Common myeloid progenitor, CD34-positive (primary cell): ENCODE results near the gene CLEC4E.

Experiments used
- CTCF ChIA-PET: fragments of 350-600 bp; sonication (Branson Sonifier 250); formaldehyde crosslinking; loops from one replicate; lab custom pipeline; 2021; ENCODE audit warnings: antibody characterized with exemption; lab: Charles Lee
- POLR2A ChIA-PET: fragments of 350-600 bp; sonication (Branson Sonifier 250); formaldehyde crosslinking; loops from one replicate; lab custom pipeline; 2021; ENCODE audit warnings: antibody characterized with exemption; lab: Charles Lee
- DNase-seq, 3 donors: peaks; one replicate each; pipeline versions ENCODE4 v3.0.0 to v3.0.0-alpha.2; 2013
- H3K27ac ChIP-seq, 2 experiments: 1 replicate in 1 of 2; 2 replicates in 1 of 2; pipeline ENCODE4 v1.7.0; 2013; ENCODE audit warnings: inconsistent platforms in 2 of 2, low read length in 2 of 2, mild to moderate bottlenecking in 2 of 2, low read depth in 1 of 2, moderate library complexity in 1 of 2; ENCODE audit not compliant: severe bottlenecking in 2 of 2, insufficient read depth in 1 of 2, poor library complexity in 1 of 2
- H3K27me3 ChIP-seq, 5 experiments: replicated peaks in 2 of 5; 1 replicate in 3 of 5; 2 replicates in 2 of 5; pipeline versions ENCODE4 v1.6.1 to v1.7.0; 2013; ENCODE audit warnings: low read length in 4 of 5, mild to moderate bottlenecking in 2 of 5, moderate library complexity in 2 of 5, inconsistent platforms in 1 of 5; ENCODE audit not compliant: insufficient read depth in 5 of 5, control insufficient read depth in 4 of 5
- H3K36me3 ChIP-seq, 4 experiments: 1 replicate in 2 of 4; 2 replicates in 2 of 4; pipeline versions ENCODE4 v1.6.1 to v1.7.0; 2013; ENCODE audit warnings: low read length in 3 of 4, control low read depth in 1 of 4, mild to moderate bottlenecking in 1 of 4; ENCODE audit not compliant: control insufficient read depth in 4 of 4, insufficient read depth in 4 of 4
- H3K4me1 ChIP-seq, 4 experiments: 1 replicate in 3 of 4; 2 replicates in 1 of 4; pipeline versions ENCODE4 v1.6.1 to v1.7.1; 2013; ENCODE audit warnings: low read length in 3 of 4, mild to moderate bottlenecking in 3 of 4, control low read depth in 1 of 4, inconsistent platforms in 1 of 4, moderate library complexity in 1 of 4; ENCODE audit not compliant: control insufficient read depth in 4 of 4, insufficient read depth in 4 of 4; ENCODE audit errors: control extremely low read depth in 1 of 4
- H3K4me3 ChIP-seq, 7 experiments: 1 replicate in 4 of 7; 2 replicates in 3 of 7; pipeline versions ENCODE4 v1.5.1 to v1.7.0; 2013; ENCODE audit warnings: mild to moderate bottlenecking in 7 of 7, low read length in 6 of 7, moderate library complexity in 6 of 7, inconsistent platforms in 2 of 7, low read depth in 2 of 7, control low read depth in 1 of 7; ENCODE audit not compliant: insufficient read depth in 4 of 7, control insufficient read depth in 1 of 7; ENCODE audit errors: extremely low read depth in 1 of 7
- H3K9me3 ChIP-seq, 5 experiments: 1 replicate in 4 of 5; 2 replicates in 1 of 5; pipeline versions ENCODE4 v1.6.1 to v1.7.1; 2013; ENCODE audit warnings: low read length in 4 of 5, mild to moderate bottlenecking in 2 of 5, inconsistent platforms in 1 of 5, low read depth in 1 of 5, moderate library complexity in 1 of 5; ENCODE audit not compliant: control insufficient read depth in 4 of 5, insufficient read depth in 2 of 5; ENCODE audit errors: control extremely low read depth in 1 of 5
- WGBS: methylation state at CpG from one replicate; pipeline ENCODE4 v1.1.5; 2013; ENCODE audit not compliant: insufficient coverage; 5-methylcytosine and 5-hydroxymethylcytosine counted together

CLEC4E gene

GRCh38 chr12:8513256-8513655 lies 27.4 kb downstream of the CLEC4E start, which contains the start of gene CLEC4D:
Gene CLEC4D, plus strand, starts transcription at chr12:8513503. Its CDS starts 230 bp downstream, at chr12:8513733.
- no peak for DNase-seq
- H3K27ac ChIP-seq, result no peak within 1 kb of the TSS
- ChIA-PET CTCF (no interaction called here), POLR2A (no interaction called here)
- H3K9me3 ChIP-seq, result no peaks in the 10 kb centered on the region
- H3K4me1 ChIP-seq, result peaks cover 0 to 10% (median 1%) of the 10 kb centered on the region in 4 experiments
- H3K4me3 ChIP-seq, result peak within 1 kb of the TSS in 1 of 7 experiments; percentile 58
- H3K36me3 ChIP-seq, result no peaks in the 10 kb centered on the region
- WGBS, result 86% methylated on average over 1 of the region's 4 CpGs
- no peaks in the 10 kb centered on the region for H3K27me3 ChIP-seq

- CTCF ChIA-PET, result interaction anchor here (1.0 kb wide), 1 partner anchor 9 kb away, joined by 3 read pairs; no protein-coding TSS in a partner anchor
Observed at GRCh38 chr12:8508910-8509841, 31.5 kb downstream of the CLEC4E start.

GRCh38 chr12:8508223-8508622 lies 32.5 kb downstream of the CLEC4E start:
- ChIA-PET CTCF (no interaction called here), POLR2A (no interaction called here)
- Histone ChIP-seq H3K27ac (no peak overlapping the region), H3K4me1 (peaks cover 0 to 10% (median 0%) of the 10 kb centered on the region in 4 experiments), H3K4me3 (no peak overlapping the region), H3K27me3 (peaks cover 0 to 3% (median 0%) of the 10 kb centered on the region in 5 experiments), H3K9me3 (no peaks in the 10 kb centered on the region), H3K36me3 (no peaks in the 10 kb centered on the region)
- WGBS, result 100% methylated on average over 3 of the region's 3 CpGs
- no peak for DNase-seq

More at GRCh38 chr12:8508910-8509841, 31.5 kb downstream of the CLEC4E start:
- Histone ChIP-seq H3K27ac (no peak overlapping the region), H3K36me3 (no peaks in the 10 kb centered on the region), H3K27me3 (peaks cover 0 to 3% (median 0%) of the 10 kb centered on the region in 5 experiments), H3K9me3 (no peaks in the 10 kb centered on the region), H3K4me3 (no peak overlapping the region), H3K4me1 (peaks cover 0 to 10% (median 0%) of the 10 kb centered on the region in 4 experiments)
- WGBS, result 89% methylated on average over 8 of the region's 12 CpGs
- POLR2A ChIA-PET, result no interaction called here
- no peak for DNase-seq

- Histone ChIP-seq H3K27ac (no peak overlapping the region), H3K27me3 (peaks cover 0 to 3% (median 0%) of the 10 kb centered on the region in 5 experiments), H3K9me3 (no peaks in the 10 kb centered on the region), H3K36me3 (no peaks in the 10 kb centered on the region), H3K4me3 (no peak overlapping the region), H3K4me1 (peaks cover 0 to 11% (median 1%) of the 10 kb centered on the region in 4 experiments)
- WGBS, result 100% methylated on average over 2 of the region's 3 CpGs
- DNase-seq, result no peak
- ChIA-PET POLR2A (no interaction called here), CTCF (interaction anchor here (1.7 kb wide), 1 partner anchor 12 kb away, joined by 4 read pairs; no protein-coding TSS in a partner anchor)
Observed at GRCh38 chr12:8507596-8507995, 33.1 kb downstream of the CLEC4E start.

DNA sequence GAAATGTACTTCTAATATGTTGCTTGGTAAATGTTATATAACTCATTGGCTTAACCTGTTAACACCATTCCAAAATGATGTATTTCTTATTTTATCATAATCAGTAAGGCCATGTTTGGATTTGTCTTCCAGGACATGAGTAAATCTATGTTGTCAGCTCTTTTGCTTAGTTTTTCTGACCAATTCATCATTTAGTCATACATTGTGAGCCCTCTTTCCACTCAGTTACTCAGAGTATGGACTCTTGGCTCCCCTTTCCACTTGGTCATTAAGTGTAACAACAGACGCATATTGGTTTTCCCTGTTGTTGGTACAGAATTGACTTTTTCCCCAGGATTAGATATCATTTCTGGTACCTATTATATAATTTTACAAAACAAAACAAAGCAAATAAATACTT lies 36.4 kb downstream of the CLEC4E start:
- DNase-seq, result no peak
- WGBS, result no CpG with 5 or more reads among the region's 1 CpG
- H3K9me3 ChIP-seq, result no peaks in the 10 kb centered on the region
- no peaks in the 10 kb centered on the region for H3K36me3 ChIP-seq
- CTCF ChIA-PET, result interaction anchor here (0.9 to 1.4 kb wide), 2 partner anchors 18 to 41 kb away, joined by 3 read pairs; no protein-coding TSS in a partner anchor
- H3K27me3 ChIP-seq, result peaks cover 0 to 3% (median 0%) of the 10 kb centered on the region in 5 experiments
- POLR2A ChIA-PET, result no interaction called here
- H3K27ac ChIP-seq, result no peak overlapping the region
- H3K4me3 ChIP-seq, result no peak overlapping the region
- peaks cover 3 to 26% (median 18%) of the 10 kb centered on the region in 4 experiments for H3K4me1 ChIP-seq

DNA sequence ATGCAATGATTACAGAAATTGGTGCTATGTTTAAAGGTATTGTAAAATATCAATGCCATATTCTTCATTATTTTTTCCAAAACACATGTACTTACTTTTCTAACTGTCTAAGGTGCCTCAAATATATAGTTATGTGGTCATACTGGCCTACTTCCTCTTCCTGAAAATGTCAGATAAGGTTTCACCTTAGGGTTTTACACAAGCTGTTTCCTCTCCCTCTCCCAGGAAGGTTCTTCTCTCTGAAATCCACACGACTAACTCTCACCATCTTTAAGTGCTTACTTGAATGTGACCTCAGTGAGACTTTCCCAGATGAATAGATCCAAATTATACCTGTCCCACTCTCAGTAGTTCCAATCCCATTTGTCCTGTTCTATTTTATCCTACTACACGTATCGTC lies 39.0 kb downstream of the CLEC4E start:
- no peaks in the 10 kb centered on the region for H3K36me3 ChIP-seq
- WGBS, result 0% methylated on average over 1 of the region's 3 CpGs
- H3K4me1 ChIP-seq, result peaks cover 3 to 19% (median 18%) of the 10 kb centered on the region in 4 experiments
- H3K27me3 ChIP-seq, result peaks cover 0 to 6% (median 3%) of the 10 kb centered on the region in 5 experiments
- DNase-seq, result peak; percentile 71 to 91 (median 81)
- CTCF ChIA-PET, result interaction anchor here (0.7 to 1.4 kb wide), 2 partner anchors 9 to 42 kb away, joined by 4 to 6 read pairs; no protein-coding TSS in a partner anchor
- no peaks in the 10 kb centered on the region for H3K9me3 ChIP-seq
- no peak overlapping the region for H3K27ac ChIP-seq
- POLR2A ChIA-PET, result no interaction called here
- H3K4me3 ChIP-seq, result no peak overlapping the region
